Measurements from ENCODE around the gene ZNF724.
"Not testable (repeated sequence)": the region's sequence is repeated elsewhere in the genome, so short reads cannot be mapped to it uniquely, and the experiment has no call there.

The ZNF724 gene

GRCh38 chr19:23281663-23282276, 31.6 kb upstream of the ZNF724 start:
- TF ChIP-seq SPI1 (IDR thresholded peaks at IDR 0.05; ENCODE audit: borderline replicate concordance, low read depth) (no peak), CTCF (IDR thresholded peaks at IDR 0.05; ENCODE audit: insufficient read depth, low read length) (no peak), POLR2AphosphoS5 (IDR thresholded peaks at IDR 0.05; ENCODE audit: low read depth) (no peak), GABPA (IDR thresholded peaks at IDR 0.05; ENCODE audit: low read depth) (no peak)
- TF ChIP-seq, protein P1, sequence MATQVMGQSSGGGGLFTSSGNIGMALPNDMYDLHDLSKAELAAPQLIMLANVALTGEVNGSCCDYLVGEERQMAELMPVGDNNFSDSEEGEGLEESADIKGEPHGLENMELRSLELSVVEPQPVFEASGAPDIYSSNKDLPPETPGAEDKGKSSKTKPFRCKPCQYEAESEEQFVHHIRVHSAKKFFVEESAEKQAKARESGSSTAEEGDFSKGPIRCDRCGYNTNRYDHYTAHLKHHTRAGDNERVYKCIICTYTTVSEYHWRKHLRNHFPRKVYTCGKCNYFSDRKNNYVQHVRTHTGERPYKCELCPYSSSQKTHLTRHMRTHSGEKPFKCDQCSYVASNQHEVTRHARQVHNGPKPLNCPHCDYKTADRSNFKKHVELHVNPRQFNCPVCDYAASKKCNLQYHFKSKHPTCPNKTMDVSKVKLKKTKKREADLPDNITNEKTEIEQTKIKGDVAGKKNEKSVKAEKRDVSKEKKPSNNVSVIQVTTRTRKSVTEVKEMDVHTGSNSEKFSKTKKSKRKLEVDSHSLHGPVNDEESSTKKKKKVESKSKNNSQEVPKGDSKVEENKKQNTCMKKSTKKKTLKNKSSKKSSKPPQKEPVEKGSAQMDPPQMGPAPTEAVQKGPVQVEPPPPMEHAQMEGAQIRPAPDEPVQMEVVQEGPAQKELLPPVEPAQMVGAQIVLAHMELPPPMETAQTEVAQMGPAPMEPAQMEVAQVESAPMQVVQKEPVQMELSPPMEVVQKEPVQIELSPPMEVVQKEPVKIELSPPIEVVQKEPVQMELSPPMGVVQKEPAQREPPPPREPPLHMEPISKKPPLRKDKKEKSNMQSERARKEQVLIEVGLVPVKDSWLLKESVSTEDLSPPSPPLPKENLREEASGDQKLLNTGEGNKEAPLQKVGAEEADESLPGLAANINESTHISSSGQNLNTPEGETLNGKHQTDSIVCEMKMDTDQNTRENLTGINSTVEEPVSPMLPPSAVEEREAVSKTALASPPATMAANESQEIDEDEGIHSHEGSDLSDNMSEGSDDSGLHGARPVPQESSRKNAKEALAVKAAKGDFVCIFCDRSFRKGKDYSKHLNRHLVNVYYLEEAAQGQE (IDR thresholded peaks at IDR 0.05; ENCODE audit: insufficient replicate concordance, low read depth), result no peak
- no peak for DNase-seq (ENCODE audit: low read depth in 1 of 2, low spot score in 1 of 2)
- Histone ChIP-seq H3K27ac (replicated peaks) (no peak overlapping the region), H3K4me3 (replicated peaks; ENCODE audit: insufficient read depth, low read length) (no peak overlapping the region), H3K27me3 (ENCODE audit: insufficient read depth, poor library complexity, severe bottlenecking) (no peaks in the 10 kb centered on the region)

- H3K27me3 ChIP-seq (ENCODE audit: insufficient read depth, poor library complexity, severe bottlenecking); H3K4me3 ChIP-seq (replicated peaks; ENCODE audit: insufficient read depth, low read length); H3K27ac ChIP-seq (replicated peaks); DNase-seq (ENCODE audit: low read depth in 1 of 2, low spot score in 1 of 2): not testable (repeated sequence)
Observed at GRCh38 chr19:23278118-23278517, 27.9 kb upstream of the ZNF724 start.

DNA sequence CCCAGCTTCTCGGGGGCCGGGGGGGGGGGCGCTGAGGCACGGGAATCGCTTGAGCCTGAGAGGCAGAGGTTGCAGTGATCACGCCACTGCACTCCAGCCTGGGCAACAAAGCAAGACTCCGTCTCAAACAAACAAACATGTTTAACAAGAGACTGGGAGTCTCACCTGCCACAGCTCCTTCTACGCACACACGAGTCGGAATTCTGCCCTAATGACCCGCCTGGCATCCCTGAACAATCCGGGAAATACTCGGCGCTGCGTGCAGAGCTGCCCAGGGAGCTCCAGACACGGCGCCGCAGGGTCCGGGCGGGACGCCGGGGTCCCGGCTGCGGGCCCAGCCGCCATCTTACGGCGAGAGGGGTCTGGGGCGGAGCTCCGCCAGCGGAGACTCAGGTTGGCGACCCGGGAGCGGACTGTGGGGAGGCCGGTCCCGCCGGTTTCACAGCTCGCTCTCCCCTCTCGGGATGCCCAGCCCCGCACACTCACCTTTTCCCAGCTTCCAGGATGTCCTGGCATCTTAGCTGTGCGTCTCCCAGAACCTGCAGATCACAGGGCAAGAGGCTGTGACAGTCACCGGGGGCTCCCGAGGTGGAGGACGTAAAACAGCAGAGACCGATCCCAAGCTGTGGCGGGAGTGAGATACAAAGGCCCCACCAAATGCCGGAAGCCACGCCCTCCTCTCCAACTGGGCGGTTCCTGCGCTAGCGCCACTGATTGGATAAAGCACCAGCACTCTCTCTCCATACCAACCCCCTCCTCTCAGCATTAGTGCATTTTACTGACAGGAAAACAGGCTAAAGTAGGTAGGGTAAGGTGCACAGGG, 23.6 kb upstream of the ZNF724 start:
- TF ChIP-seq GABPA (IDR thresholded peaks at IDR 0.05; ENCODE audit: low read depth) (no peak), SPI1 (IDR thresholded peaks at IDR 0.05; ENCODE audit: borderline replicate concordance, low read depth) (no peak), POLR2AphosphoS5 (IDR thresholded peaks at IDR 0.05; ENCODE audit: low read depth) (peak; percentile 50; the same call in 1 of the 2 replicates)
- TF ChIP-seq, protein P1 (IDR thresholded peaks at IDR 0.05; ENCODE audit: insufficient replicate concordance, low read depth), result no peak
- peak overlapping the region; percentile 58 for H3K4me3 ChIP-seq (replicated peaks; ENCODE audit: insufficient read depth, low read length)
- no peaks in the 10 kb centered on the region for H3K27me3 ChIP-seq (ENCODE audit: insufficient read depth, poor library complexity, severe bottlenecking)
- DNase-seq (ENCODE audit: low read depth in 1 of 2, low spot score in 1 of 2), result peak in 1 of 2 experiments; percentile 92
- H3K27ac ChIP-seq (replicated peaks), result peak overlapping the region; percentile 72

DNA sequence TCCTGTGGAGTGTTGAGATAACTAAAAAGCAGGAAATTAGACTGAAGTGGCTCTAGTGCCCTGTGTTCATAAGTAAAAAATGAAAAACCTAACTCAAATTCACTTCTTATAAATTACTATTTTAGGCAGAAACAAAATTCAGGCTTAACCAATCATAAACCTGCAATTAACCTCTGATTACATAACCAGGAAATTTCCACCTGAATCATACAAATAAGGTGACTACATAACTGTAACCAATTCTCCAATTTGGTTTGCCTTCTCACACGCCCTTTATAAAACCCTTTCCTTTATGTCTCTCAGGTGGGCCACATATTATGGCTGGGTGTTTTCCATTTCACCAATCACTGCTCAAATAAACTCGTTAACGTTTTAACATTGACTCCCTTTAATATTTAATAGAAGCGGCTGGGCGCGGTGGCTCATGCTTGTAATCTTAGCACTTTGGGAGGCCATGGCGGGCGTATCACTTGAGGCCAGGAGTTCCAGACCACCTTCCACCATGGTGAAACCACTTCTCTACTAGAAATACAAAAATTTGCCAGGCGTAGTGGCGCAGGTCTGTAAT, 22.9 kb upstream of the ZNF724 start:
- H3K4me3 ChIP-seq (replicated peaks; ENCODE audit: insufficient read depth, low read length), result no peak overlapping the region
- H3K27me3 ChIP-seq (ENCODE audit: insufficient read depth, poor library complexity, severe bottlenecking), result no peaks in the 10 kb centered on the region
- TF ChIP-seq GABPA (IDR thresholded peaks at IDR 0.05; ENCODE audit: low read depth), result no peak
- TF ChIP-seq, protein P1 (IDR thresholded peaks at IDR 0.05; ENCODE audit: insufficient replicate concordance, low read depth), result no peak
- TF ChIP-seq CTCF (IDR thresholded peaks at IDR 0.05; ENCODE audit: insufficient read depth, low read length), result no peak
- no peak for TF ChIP-seq SPI1 (IDR thresholded peaks at IDR 0.05; ENCODE audit: borderline replicate concordance, low read depth)
- TF ChIP-seq POLR2AphosphoS5 (IDR thresholded peaks at IDR 0.05; ENCODE audit: low read depth), result no peak
- peak overlapping the region; percentile 72; the same call in 1 of the 2 replicates for H3K27ac ChIP-seq (replicated peaks)
- no peak for DNase-seq (ENCODE audit: low read depth in 1 of 2, low spot score in 1 of 2)
